Nephron progenitor cell (in vitro differentiated cells): Measurements from ENCODE around the gene UBE2E2.

ENCODE experiments used
- DNase-seq: peaks from one replicate; pipeline ENCODE4 v3.0.0; 2021
- H3K27ac Mint-ChIP-seq: 2 replicates; pipeline ENCODE4 v1.8.0; 2021; ENCODE audit warnings: mild to moderate bottlenecking, moderate library complexity, mixed read lengths
- H3K27me3 Mint-ChIP-seq: 2 replicates; pipeline ENCODE4 v1.8.0; 2021; ENCODE audit warnings: mild to moderate bottlenecking, low read depth, mixed read lengths; ENCODE audit not compliant: poor library complexity
- H3K36me3 Mint-ChIP-seq: 2 replicates; pipeline ENCODE4 v1.8.0; 2021; ENCODE audit warnings: low read depth, mixed read lengths
- H3K4me1 Mint-ChIP-seq: 2 replicates; pipeline ENCODE4 v1.8.0; 2021; ENCODE audit warnings: mixed read lengths
- H3K4me3 Mint-ChIP-seq: 2 replicates; pipeline ENCODE4 v1.8.0; 2021; ENCODE audit warnings: mild to moderate bottlenecking, moderate library complexity, mixed read lengths
- H3K9me3 Mint-ChIP-seq: 2 replicates; pipeline ENCODE4 v1.8.0; 2021; ENCODE audit warnings: mild to moderate bottlenecking, moderate library complexity, mixed read lengths
- CTCF ChIP-seq: fragments of 200-600 bp; sonication (generic); IDR thresholded peaks from 2 replicates; pipeline ENCODE4 v1.5.0; 2021; ENCODE audit warnings: antibody characterized with exemption

Gene UBE2E2

GRCh38 chr3:23592961-23593931 lies 390.1 kb downstream of the UBE2E2 start:
- peaks cover 52% of the 10 kb centered on the region for H3K4me1 Mint-ChIP-seq
- TF ChIP-seq CTCF, result no peak

GRCh38 chr3:23594066-23594465 lies 390.9 kb downstream of the UBE2E2 start:
- Mint-ChIP-seq H3K9me3 (peaks cover 9% of the 10 kb centered on the region), H3K27ac (no peak overlapping the region), H3K27me3 (no peaks in the 10 kb centered on the region), H3K4me1 (peaks cover 51% of the 10 kb centered on the region), H3K36me3 (peaks cover 19% of the 10 kb centered on the region), H3K4me3 (no peak overlapping the region)
- no peak for DNase-seq
- no peak for TF ChIP-seq CTCF

More at GRCh38 chr3:23592961-23593931, 390.1 kb downstream of the UBE2E2 start:
- H3K36me3 Mint-ChIP-seq, result peaks cover 19% of the 10 kb centered on the region
- peaks cover 9% of the 10 kb centered on the region for H3K9me3 Mint-ChIP-seq
- no peaks in the 10 kb centered on the region for H3K27me3 Mint-ChIP-seq
- DNase-seq, result no peak
- no peak overlapping the region for H3K4me3 Mint-ChIP-seq
- no peak overlapping the region for H3K27ac Mint-ChIP-seq

GRCh38 chr3:23594894-23595670 lies 392.0 kb downstream of the UBE2E2 start:
- TF ChIP-seq CTCF, result no peak
- Mint-ChIP-seq H3K4me3 (no peak overlapping the region), H3K27me3 (no peaks in the 10 kb centered on the region), H3K9me3 (peaks cover 9% of the 10 kb centered on the region), H3K27ac (peak overlapping the region; percentile 55), H3K36me3 (peaks cover 19% of the 10 kb centered on the region), H3K4me1 (peaks cover 41% of the 10 kb centered on the region)
- DNase-seq, result no peak

GRCh38 chr3:23595851-23596250 lies 392.7 kb downstream of the UBE2E2 start:
- Mint-ChIP-seq H3K27me3 (no peaks in the 10 kb centered on the region), H3K27ac (no peak overlapping the region), H3K4me1 (peaks cover 33% of the 10 kb centered on the region), H3K36me3 (peaks cover 19% of the 10 kb centered on the region), H3K9me3 (peaks cover 9% of the 10 kb centered on the region), H3K4me3 (no peak overlapping the region)
- DNase-seq, result no peak
- TF ChIP-seq CTCF, result no peak

GRCh38 chr3:23600167-23600871 lies 397.2 kb downstream of the UBE2E2 start:
- peaks cover 14% of the 10 kb centered on the region for H3K9me3 Mint-ChIP-seq
- peaks cover 19% of the 10 kb centered on the region for H3K4me1 Mint-ChIP-seq
- H3K27ac Mint-ChIP-seq, result no peak overlapping the region
- no peak overlapping the region for H3K4me3 Mint-ChIP-seq
- no peak for DNase-seq
- TF ChIP-seq CTCF, result no peak
- no peaks in the 10 kb centered on the region for H3K27me3 Mint-ChIP-seq
- H3K36me3 Mint-ChIP-seq, result peaks cover 18% of the 10 kb centered on the region
